HS-5 (cell line): ENCODE measurements around the gene UBE2I.
"Not testable (repeated sequence)": the region's sequence is repeated elsewhere in the genome, so short reads cannot be mapped to it uniquely, and the experiment has no call there.

Experiments
- DNase-seq: peaks from one replicate; pipeline ENCODE4 v3.0.0-alpha.2; 2012; ENCODE audit warnings: low read depth

UBE2I gene

GRCh38 chr16:1308977-1309885 lies at the start of gene UBE2I:
TSS of gene UBE2I (plus strand) at chr16:1309636. CDS start at chr16:1314031, 4,395 bp downstream.
- DNase-seq = peak; percentile 96

DNA sequence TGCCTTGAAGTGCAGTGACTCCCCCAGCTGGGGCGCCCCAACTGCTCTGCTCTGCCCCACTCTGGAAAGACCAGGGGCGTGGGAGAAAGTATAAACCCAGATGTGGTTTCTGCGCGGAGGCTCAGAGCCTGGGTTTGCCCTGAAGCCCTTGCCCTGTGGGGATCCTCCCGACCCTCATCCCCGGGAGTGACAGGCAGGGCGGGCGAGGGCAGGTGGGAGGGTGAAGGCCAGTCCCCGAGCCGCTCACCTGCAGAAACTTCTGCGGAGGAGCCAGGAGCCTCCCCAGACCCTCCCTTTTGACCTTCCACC lies 49.7 kb upstream of the UBE2I start:
- no peak for DNase-seq

GRCh38 chr16:1260101-1260680 lies 49.2 kb upstream of the UBE2I start:
- DNase-seq = no peak

GRCh38 chr16:1261131-1261892 lies 48.1 kb upstream of the UBE2I start:
- no peak for DNase-seq

- no peak for DNase-seq
Measured at GRCh38 chr16:1262210-1262845, 47.1 kb upstream of the UBE2I start.

DNA sequence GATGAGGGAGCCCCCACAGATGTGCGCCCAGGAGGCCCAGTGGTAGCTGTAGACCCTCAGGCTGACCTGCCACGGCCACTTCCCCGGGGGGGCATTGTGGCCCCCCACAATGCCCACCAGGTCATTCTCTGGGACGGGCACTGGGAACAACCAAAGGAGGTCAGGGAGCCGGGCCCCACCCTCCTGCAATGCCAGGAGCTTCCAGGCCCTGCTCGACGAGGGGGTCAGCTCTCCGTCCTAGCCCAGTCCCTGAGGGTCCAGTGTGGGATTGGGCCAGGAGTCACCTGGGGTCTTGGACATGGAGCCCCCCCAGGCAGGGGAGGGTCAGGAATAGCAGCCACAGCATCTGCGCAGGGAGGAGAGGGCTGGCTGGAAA lies 46.6 kb upstream of the UBE2I start:
- DNase-seq = no peak

DNA sequence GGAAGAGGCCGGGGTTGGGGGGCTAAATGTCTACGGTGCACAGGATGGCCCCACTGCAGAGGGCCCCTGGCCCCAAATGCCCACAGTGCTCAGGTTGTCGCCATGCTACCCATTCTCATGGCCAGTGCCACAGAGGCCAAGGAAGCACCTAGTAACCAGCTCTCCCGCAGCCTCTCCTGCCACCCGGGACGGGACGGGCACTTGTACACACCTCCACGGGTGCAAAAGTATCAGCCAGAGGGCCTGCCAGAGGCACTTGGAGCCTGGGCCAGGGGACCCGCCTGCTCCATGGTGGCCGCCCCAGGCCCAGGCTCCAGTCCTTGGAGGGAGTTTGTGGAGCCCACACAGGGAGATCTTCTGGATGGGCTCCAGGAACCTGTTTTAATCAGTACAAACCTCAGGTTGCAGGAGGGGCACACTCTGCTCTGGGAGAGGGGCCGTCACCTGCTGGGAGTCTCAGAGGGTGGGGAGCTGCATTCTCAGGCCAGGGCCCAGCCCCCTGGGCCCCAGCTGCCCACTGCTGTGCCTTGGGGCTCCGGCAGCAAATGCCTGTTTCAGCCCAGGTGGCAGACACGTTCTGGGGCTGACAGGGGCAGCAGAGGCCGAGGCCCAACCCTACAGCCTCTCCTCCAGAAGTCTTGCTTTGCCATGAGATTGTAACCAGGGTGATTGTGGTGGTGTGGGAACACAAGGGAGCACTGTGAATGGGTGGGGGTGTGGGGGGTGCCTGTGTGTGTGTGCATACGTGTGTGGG lies 45.7 kb upstream of the UBE2I start:
- no peak for DNase-seq

DNA sequence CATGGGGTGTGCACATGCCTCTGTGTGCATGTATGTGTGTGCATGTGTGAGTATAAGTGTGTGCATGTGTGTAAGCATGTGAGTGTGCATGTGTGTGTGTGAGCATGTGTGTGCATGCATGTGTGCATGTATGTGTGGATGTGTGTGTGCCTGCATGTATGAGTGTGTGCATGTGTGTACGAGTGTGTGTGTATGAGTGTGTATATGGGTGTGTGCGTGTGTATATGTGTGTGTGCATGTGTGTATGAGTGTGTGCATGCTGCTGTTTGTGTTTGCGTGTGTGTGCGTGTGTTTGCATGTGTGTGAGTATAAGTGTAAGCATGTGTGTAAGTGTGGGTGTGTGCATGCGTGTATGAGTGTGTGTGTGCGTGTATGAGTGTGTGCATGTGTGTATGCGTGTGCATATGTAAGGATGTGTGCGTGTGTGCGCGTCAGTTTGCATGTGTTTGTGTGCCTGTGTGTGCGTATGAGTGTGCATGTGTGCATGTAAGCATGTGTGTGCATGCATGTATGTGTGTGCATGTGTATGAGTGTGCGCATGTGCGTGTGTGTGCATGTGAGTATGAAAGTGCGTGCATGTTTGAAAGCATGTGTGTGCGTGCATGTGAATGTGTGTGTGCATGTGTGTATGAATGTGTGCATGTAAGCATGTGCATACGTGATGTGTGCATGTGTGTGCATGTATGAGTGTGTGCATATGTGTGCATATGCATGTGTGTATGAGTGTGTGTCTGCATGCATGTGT lies 44.9 kb upstream of the UBE2I start:
- no peak for DNase-seq

DNA sequence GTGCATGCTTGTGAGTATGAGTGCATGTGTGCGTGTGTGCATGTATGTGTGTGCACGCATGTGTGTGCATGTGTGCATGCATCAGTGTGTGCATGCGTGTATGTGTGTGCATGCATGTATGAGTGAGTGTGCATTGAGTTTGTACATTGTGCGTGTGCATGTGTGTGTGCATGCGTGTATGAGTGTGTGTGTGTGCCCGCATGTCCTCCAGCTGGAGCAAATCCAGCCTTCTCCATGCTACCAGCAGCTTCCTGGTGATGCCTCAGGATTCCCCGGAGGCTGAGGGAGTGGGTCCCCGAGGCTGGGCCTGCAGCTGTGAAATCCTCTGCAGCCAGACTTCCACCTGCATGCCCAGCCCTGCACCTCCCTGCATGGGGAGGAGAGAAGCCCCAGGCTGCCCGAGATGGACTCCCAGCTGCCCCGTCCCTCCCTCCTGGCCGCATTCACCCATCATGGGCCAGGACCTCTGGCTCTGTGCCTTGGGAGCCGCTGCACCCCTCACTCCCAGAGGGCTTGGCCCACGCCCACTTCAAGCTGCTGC lies 44.3 kb upstream of the UBE2I start:
- DNase-seq = no peak

GRCh38 chr16:1265826-1266225 lies 43.6 kb upstream of the UBE2I start:
- no peak for DNase-seq

DNA sequence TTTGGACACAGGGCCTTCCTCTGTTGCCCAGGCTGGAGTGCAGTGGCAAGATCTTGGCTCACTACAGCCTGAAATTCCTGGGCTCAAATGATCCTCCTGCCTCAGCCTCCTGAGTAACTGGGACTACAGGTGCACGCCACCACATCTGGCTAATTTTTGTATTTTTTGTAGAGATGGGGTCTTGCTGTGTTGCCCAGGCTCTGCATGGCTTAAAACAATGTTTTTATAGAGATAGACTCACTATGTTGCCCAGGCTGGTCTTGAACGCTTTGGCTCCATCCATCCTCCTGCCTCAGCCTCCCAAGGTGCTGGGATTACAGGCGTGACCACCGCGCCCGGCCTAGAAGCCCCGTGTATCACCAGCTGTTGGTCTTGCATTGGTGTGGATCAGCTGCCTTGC lies 40.0 kb upstream of the UBE2I start:
- not testable (repeated sequence) for DNase-seq

DNA sequence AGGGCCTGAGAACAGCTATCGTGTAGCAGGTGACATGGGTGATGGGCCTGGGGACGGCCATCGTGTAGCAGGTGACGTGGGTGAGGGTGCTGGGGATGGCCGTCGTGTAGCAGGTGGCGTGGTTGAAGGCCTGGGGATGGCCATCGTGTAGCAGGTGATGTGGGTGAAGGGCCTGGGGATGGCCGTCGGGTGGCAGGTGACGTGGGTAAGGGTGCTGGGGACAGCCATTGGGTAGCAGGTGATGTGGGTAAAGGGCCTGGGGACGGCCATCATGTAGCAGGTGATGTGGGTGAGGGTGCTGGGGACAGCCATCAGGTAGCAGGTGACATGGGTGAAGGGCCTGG lies 38.1 kb upstream of the UBE2I start:
- no peak for DNase-seq

DNA sequence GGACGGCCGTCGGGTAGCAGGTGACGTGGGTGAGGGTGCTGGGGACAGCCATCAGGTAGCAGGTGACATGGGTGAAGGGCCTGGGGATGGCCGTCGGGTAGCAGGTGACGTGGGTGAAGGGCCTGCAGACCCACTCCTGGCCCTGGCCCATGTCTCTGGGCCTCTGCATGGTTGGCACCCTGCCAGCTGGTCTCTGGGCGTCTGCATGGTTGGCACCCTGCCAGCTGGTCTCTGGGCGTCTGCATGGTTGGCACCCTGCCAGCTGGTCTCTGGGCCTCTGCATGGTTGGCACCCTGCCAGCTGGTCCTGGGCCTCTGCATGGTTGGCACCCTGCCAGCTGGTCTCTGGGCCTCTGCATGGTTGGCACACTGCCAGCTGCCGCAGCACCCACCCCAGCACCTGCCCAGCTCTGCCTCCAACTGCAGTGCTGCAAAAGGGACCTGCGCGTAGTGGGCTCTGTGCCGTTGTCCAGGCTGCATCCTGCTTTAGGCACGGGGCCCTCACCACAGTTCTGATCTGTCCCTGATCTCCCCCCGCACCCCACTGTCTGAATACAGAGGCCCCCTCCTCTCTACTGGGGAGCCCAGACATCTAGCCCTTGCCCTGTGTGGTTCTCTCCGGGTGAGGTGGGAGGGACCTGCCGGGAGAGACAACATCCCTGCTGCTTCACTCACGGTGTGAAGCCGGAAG lies 37.6 kb upstream of the UBE2I start:
- not testable (repeated sequence) for DNase-seq

DNA sequence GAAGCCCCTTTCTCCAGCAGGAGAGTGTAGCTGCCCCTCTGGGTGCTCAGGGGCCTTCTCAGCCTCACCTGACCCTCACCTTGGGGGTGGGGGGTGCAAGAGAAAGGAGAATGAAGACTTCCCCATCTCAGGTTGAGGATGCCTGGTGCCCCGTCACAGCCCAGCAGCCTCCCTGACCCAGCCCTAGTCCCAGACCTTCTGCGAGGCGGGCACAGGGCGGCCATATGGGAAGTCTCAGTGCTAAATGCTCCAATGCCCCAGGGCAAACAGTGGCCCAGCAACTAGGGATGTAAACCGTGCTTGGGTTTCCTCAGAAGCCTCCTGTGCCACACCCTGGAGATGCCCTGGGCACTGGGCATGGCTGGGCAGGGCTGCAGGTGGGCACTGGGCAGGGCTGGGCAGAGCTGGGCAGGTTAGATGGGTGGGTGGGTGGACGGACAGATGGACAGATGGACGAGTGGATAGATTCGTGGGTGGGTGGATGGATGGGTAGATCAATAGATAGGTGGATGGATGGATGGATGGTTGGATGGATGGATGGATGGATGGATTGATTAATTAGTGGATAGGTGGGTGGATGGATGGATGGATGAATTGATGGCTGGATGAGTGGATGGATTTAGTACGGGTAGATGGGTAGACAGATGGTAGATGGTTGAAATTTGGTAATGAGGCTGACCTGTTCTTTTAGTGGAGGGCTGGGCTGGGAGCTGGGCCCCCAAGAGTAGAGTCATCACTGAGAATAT lies 36.8 kb upstream of the UBE2I start:
- no peak for DNase-seq

DNA sequence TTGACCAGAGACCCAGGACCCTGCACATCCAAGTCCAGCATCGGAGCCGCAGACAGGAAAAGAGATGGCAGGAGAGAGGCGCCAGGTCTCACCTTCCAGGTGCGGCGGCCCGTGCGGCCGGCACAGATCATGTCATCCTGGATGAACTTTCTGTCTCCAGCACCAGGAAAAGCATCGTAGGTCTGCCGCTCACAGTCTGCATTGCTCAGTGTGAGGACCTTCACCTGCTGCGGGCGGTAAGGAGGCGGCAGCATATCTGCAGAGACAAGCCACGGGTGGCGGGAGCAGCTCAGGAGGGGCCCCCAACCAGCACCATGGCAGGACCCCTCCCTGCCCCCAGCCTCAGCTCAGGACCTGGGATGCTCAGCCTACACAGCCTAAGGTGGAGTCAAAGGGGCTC lies 35.6 kb upstream of the UBE2I start:
- DNase-seq = no peak

GRCh38 chr16:1274767-1275166 lies 34.7 kb upstream of the UBE2I start:
- no peak for DNase-seq

DNA sequence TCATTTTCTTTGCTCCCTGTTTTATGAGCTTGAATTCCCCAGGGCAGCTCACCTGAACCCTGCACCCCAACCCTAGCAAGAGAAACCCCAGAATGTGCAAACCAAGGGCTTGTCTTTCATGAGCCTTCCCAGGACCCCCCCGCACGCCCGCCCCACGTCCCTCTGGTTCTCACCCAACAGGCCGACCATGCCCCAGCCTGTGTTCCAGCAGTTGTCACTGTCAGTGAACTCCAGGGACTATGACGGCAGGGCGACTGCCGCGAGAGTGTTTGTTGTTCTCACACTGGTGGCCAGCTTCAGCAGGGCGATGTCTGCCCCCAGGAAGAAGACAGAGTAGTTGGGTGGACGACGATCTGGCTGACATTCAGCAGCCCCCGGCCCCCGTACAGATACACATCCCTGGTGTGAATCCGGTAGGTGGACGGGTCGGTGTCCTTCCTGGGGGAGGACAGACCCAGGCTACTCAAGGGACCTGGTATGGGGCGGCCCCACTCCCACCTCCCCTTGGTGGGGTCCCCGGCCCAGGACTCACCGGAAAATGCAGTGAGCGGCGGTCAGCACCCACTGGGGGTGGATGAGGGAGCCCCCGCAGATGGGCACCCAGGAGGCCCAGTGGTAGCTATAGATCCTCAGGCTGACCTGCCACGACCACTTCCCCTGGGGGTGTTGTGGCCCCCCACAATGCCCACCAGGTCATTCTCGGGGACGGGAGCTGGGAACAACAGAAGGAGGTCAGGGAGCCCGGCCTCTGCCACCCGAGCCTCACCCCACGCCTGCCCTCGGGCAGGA lies 33.5 kb upstream of the UBE2I start:
- DNase-seq = no peak

GRCh38 chr16:1276580-1276878 lies 32.9 kb upstream of the UBE2I start:
- no peak for DNase-seq

DNA sequence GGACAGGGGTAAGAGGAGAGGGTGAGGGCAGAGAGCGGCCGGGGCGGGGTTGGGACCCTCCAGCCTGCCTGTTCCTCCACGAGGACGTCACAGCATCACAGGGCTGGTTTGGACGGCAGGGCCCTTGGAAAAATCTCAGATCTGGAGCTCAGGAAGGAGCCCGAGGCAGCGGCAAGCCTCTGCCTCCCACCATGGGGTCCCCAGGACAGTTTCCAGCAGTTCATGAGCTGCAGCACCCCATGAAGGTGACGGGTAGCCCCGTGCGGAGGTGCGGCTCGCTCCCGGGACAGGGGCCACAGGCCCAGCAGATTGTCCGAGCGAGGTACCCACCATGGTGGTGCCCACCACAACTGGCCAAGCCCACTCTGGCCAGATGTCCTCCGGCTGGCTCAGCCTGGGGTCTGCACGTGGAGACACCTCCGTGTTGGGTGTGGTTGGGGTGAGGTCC lies 32.3 kb upstream of the UBE2I start:
- DNase-seq = no peak
